DND-41 (cell line): ENCODE measurements around the gene BASP1.

Experiments
- CTCF ChIP-seq: IDR thresholded peaks from 2 replicates; pipeline ENCODE4 v1.5.1; 2012; ENCODE audit warnings: borderline replicate concordance, low read length, moderate library complexity, mild to moderate bottlenecking; ENCODE audit not compliant: poor library complexity, severe bottlenecking; ENCODE audit errors: extremely low read depth
- EZH2 ChIP-seq: IDR thresholded peaks from 3 replicates; pipeline ENCODE4 v1.6.1; 2012; ENCODE audit warnings: borderline replicate concordance, low read depth, mild to moderate bottlenecking, moderate library complexity, low read length, inconsistent platforms; ENCODE audit not compliant: severe bottlenecking

- no peak for TF ChIP-seq EZH2
- TF ChIP-seq CTCF = no peak
Measured at GRCh38 chr5:17230191-17230590, 12.8 kb downstream of the BASP1 start.
